Neural progenitor cell (in vitro differentiated cells): ENCODE measurements around the gene RNF166. TPM values are rescaled to one million over a fixed set of nuclear protein-coding genes. Genes with fewer than 3 reads are reported as not detected.

Experiments used
- DNase-seq: peaks from one replicate; pipeline ENCODE4 v3.0.0-alpha.2; 2016; ENCODE audit warnings: low spot score
- H2AFZ ChIP-seq: fragments of 200-600 bp; sonication (generic); replicated peaks from 2 replicates; pipeline ENCODE4 v1.6.1; 2016; ENCODE audit warnings: antibody characterized with exemption
- H3F3A ChIP-seq: fragments of 200-600 bp; sonication (generic); 2 replicates; pipeline ENCODE4 v1.6.1; 2016; ENCODE audit warnings: antibody characterized with exemption, low read depth
- H3K27ac ChIP-seq: fragments of 200-600 bp; sonication (generic); 2 replicates; pipeline ENCODE4 v1.5.1; 2016; ENCODE audit warnings: mild to moderate bottlenecking
- H3K27me3 ChIP-seq: fragments of 200-600 bp; sonication (generic); 2 replicates; pipeline ENCODE4 v1.6.1; 2016; ENCODE audit warnings: mild to moderate bottlenecking, moderate library complexity
- H3K36me3 ChIP-seq: fragments of 200-600 bp; sonication (generic); 2 replicates; pipeline ENCODE4 v1.5.1; 2016
- H3K4me1 ChIP-seq: fragments of 200-600 bp; sonication (generic); 2 replicates; pipeline ENCODE4 v1.6.1; 2016; ENCODE audit warnings: mixed run types
- H3K4me2 ChIP-seq: fragments of 200-600 bp; sonication (generic); 2 replicates; pipeline ENCODE4 v1.6.1; 2016
- H3K4me3 ChIP-seq: fragments of 200-600 bp; sonication (generic); 2 replicates; pipeline ENCODE4 v1.5.1; 2016
- H3K79me2 ChIP-seq: fragments of 200-600 bp; sonication (generic); 2 replicates; pipeline ENCODE4 v1.6.1; 2016; ENCODE audit warnings: low read depth
- H3K9ac ChIP-seq: fragments of 200-600 bp; sonication (generic); 2 replicates; pipeline ENCODE4 v1.6.1; 2016
- H3K9me3 ChIP-seq: fragments of 200-600 bp; sonication (generic); 2 replicates; pipeline ENCODE4 v1.5.1; 2016; ENCODE audit warnings: low read depth
- H4K20me1 ChIP-seq: fragments of 200-600 bp; sonication (generic); 2 replicates; pipeline ENCODE4 v1.6.1; 2016; ENCODE audit warnings: low read depth
- H3K27ac Mint-ChIP-seq: 3 replicates; pipeline ENCODE4 v1.8.0; 2021; ENCODE audit warnings: mixed read lengths
- H3K27me3 Mint-ChIP-seq: 2 replicates; pipeline ENCODE4 v1.8.0; 2022; ENCODE audit warnings: low read depth, mild to moderate bottlenecking, inconsistent platforms, moderate library complexity, mixed read lengths; ENCODE audit not compliant: insufficient read depth
- H3K36me3 Mint-ChIP-seq: 3 replicates; pipeline ENCODE4 v1.8.0; 2021; ENCODE audit warnings: mixed read lengths
- H3K4me1 Mint-ChIP-seq: 3 replicates; pipeline ENCODE4 v1.8.0; 2021; ENCODE audit warnings: mixed read lengths
- H3K4me3 Mint-ChIP-seq: 3 replicates; pipeline ENCODE4 v1.8.0; 2021; ENCODE audit warnings: mild to moderate bottlenecking, moderate library complexity, mixed read lengths
- H3K9me3 Mint-ChIP-seq: 3 replicates; pipeline ENCODE4 v1.8.0; 2020; ENCODE audit warnings: mixed read lengths
- CTCF ChIP-seq: fragments of 200-600 bp; sonication (generic); IDR thresholded peaks from 2 replicates; pipeline ENCODE4 v1.5.1; 2017; ENCODE audit warnings: antibody characterized with exemption, mild to moderate bottlenecking
- EZH2 ChIP-seq: fragments of 200-600 bp; sonication (generic); IDR thresholded peaks from 2 replicates; pipeline ENCODE4 v1.6.1; 2017; ENCODE audit warnings: antibody characterized with exemption, mild to moderate bottlenecking, moderate library complexity
- EZH2phosphoT487 ChIP-seq: fragments of 200-600 bp; sonication (generic); IDR thresholded peaks from 2 replicates; pipeline ENCODE4 v1.6.1; 2017; ENCODE audit warnings: antibody characterized with exemption
- total RNA-seq: library from RNA; depleted of rRNA; stranded (reverse); fragments of >200 nt; gene quantifications from 2 replicates; pipeline ENCODE4 v1.2.3, GENCODE V29; 2015; ENCODE audit warnings: low replicate concordance

Gene RNF166
- total RNA-seq, 1 donor from 2014 or later = 11.1 TPM

- H3K36me3 ChIP-seq = no peaks in the 10 kb centered on the region
- no peaks in the 10 kb centered on the region for H3K27me3 ChIP-seq
- no peak for DNase-seq
- Mint-ChIP-seq H3K4me3 (peak overlapping the region; percentile 89), H3K9me3 (no peaks in the 10 kb centered on the region), H3K27me3 (no peaks in the 10 kb centered on the region), H3K36me3 (peaks cover 5% of the 10 kb centered on the region), H3K27ac (no peak overlapping the region), H3K4me1 (peaks cover 21% of the 10 kb centered on the region)
- peaks cover 7% of the 10 kb centered on the region for H3F3A ChIP-seq
- no peak overlapping the region for H3K9ac ChIP-seq
- H3K4me3 ChIP-seq = no peak overlapping the region
- peaks cover 38% of the 10 kb centered on the region for H3K79me2 ChIP-seq
- no peak for TF ChIP-seq EZH2phosphoT487
- no peak overlapping the region for H3K27ac ChIP-seq
- no peak overlapping the region for H3K4me2 ChIP-seq
- peaks cover 4% of the 10 kb centered on the region for H3K4me1 ChIP-seq
- no peaks in the 10 kb centered on the region for H3K9me3 ChIP-seq
- H4K20me1 ChIP-seq = peaks cover 18% of the 10 kb centered on the region
- H2AFZ ChIP-seq = no peak overlapping the region
Observed at GRCh38 chr16:88665148-88665547, 41.1 kb downstream of the RNF166 start.

GRCh38 chr16:88662843-88663606 is 43.2 kb downstream of the RNF166 start, which contains the start of gene MVD:
MVD (minus strand) TSS chr16:88663091; CDS start chr16:88663080, 11 bp downstream.
- no peak within 1 kb of the TSS for H3K27ac Mint-ChIP-seq
- H3F3A ChIP-seq = peaks cover 10% of the 10 kb centered on the region
- DNase-seq = peak; percentile 99
- H3K79me2 ChIP-seq = peaks cover 53% of the 10 kb centered on the region
- H2AFZ ChIP-seq = peak within 1 kb of the TSS; percentile 79
- peaks cover 33% of the 10 kb centered on the region for H4K20me1 ChIP-seq
- no peaks in the 10 kb centered on the region for H3K9me3 Mint-ChIP-seq
- H3K4me3 Mint-ChIP-seq = peak within 1 kb of the TSS; percentile 89
- H3K36me3 ChIP-seq = no peaks in the 10 kb centered on the region
- peak within 1 kb of the TSS; percentile 68 for H3K9ac ChIP-seq
- peaks cover 4% of the 10 kb centered on the region for H3K27me3 Mint-ChIP-seq
- no peaks in the 10 kb centered on the region for H3K36me3 Mint-ChIP-seq
- peak within 1 kb of the TSS; percentile 95 for H3K4me2 ChIP-seq
- H3K9me3 ChIP-seq = no peaks in the 10 kb centered on the region
- H3K27ac ChIP-seq = peak within 1 kb of the TSS; percentile 76
- peaks cover 25% of the 10 kb centered on the region for H3K4me1 Mint-ChIP-seq
- peaks cover 4% of the 10 kb centered on the region for H3K4me1 ChIP-seq
- H3K27me3 ChIP-seq = no peaks in the 10 kb centered on the region
- peak within 1 kb of the TSS; percentile 76 for H3K4me3 ChIP-seq
- peak; percentile 28 for TF ChIP-seq EZH2
- TF ChIP-seq EZH2phosphoT487 = no peak
- peak; percentile 7 for TF ChIP-seq CTCF

GRCh38 chr16:88662222-88662842 is 43.9 kb downstream of the RNF166 start:
- H2AFZ ChIP-seq = peak overlapping the region; percentile 70
- H3K36me3 ChIP-seq = no peaks in the 10 kb centered on the region
- peak overlapping the region; percentile 68 for H3K9ac ChIP-seq
- DNase-seq = peak; percentile 49
- peak overlapping the region; percentile 89 for H3K4me3 Mint-ChIP-seq
- peaks cover 53% of the 10 kb centered on the region for H3K79me2 ChIP-seq
- no peaks in the 10 kb centered on the region for H3K9me3 ChIP-seq
- H3K27ac ChIP-seq = peak overlapping the region; percentile 76
- H3K4me1 ChIP-seq = peaks cover 4% of the 10 kb centered on the region
- peaks cover 7% of the 10 kb centered on the region for H3F3A ChIP-seq
- H3K9me3 Mint-ChIP-seq = no peaks in the 10 kb centered on the region
- peaks cover 4% of the 10 kb centered on the region for H3K27me3 Mint-ChIP-seq
- H3K36me3 Mint-ChIP-seq = no peaks in the 10 kb centered on the region
- no peak overlapping the region for H3K27ac Mint-ChIP-seq
- peaks cover 39% of the 10 kb centered on the region for H4K20me1 ChIP-seq
- peak overlapping the region; percentile 92 for H3K4me2 ChIP-seq
- peak overlapping the region; percentile 76 for H3K4me3 ChIP-seq
- no peaks in the 10 kb centered on the region for H3K27me3 ChIP-seq
- TF ChIP-seq EZH2 (no peak), EZH2phosphoT487 (no peak), CTCF (peak; percentile 2)
- H3K4me1 Mint-ChIP-seq = peaks cover 23% of the 10 kb centered on the region
